Ishikawa (cell line): ENCODE measurements around the gene RESF1.

ENCODE experiments used
- EP300 ChIP-seq: IDR thresholded peaks from 2 replicates; pipeline ENCODE4 v1.6.1; 2012; ENCODE audit warnings: borderline replicate concordance
- TAF1 ChIP-seq: IDR thresholded peaks from 2 replicates; pipeline ENCODE4 v1.6.1; 2012; ENCODE audit warnings: low read depth, mild to moderate bottlenecking
- TF ChIP-seq, protein P1 (sequence below): IDR thresholded peaks from 2 replicates; pipeline ENCODE4 v1.6.1; 2012
- TF ChIP-seq, protein P2 (sequence below): IDR thresholded peaks from 2 replicates; pipeline ENCODE4 v1.6.1; 2012; ENCODE audit warnings: low read depth, mild to moderate bottlenecking

DNA sequence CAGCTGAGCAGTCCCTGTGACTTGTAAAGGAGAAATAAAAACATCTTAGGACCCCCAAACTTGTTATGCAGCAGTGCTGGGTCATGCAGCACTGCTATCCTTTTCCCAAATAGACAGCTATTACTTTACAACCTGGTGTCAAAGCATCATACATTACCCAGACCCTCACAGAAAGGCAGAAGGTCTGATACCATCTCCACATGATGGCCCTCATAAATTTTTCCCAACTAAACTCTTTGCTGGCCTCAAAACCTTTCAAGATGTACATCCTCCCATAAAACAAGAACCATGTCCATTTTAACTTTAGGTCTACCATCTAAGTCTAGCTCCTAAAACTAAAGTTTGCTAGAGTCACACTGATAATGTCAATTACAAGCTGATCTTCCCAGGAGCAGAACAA lies 8.7 kb upstream of the RESF1 start:
- TF ChIP-seq, protein P1, sequence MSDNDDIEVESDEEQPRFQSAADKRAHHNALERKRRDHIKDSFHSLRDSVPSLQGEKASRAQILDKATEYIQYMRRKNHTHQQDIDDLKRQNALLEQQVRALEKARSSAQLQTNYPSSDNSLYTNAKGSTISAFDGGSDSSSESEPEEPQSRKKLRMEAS, result no peak
- no peak for TF ChIP-seq EP300
- TF ChIP-seq, protein P2, sequence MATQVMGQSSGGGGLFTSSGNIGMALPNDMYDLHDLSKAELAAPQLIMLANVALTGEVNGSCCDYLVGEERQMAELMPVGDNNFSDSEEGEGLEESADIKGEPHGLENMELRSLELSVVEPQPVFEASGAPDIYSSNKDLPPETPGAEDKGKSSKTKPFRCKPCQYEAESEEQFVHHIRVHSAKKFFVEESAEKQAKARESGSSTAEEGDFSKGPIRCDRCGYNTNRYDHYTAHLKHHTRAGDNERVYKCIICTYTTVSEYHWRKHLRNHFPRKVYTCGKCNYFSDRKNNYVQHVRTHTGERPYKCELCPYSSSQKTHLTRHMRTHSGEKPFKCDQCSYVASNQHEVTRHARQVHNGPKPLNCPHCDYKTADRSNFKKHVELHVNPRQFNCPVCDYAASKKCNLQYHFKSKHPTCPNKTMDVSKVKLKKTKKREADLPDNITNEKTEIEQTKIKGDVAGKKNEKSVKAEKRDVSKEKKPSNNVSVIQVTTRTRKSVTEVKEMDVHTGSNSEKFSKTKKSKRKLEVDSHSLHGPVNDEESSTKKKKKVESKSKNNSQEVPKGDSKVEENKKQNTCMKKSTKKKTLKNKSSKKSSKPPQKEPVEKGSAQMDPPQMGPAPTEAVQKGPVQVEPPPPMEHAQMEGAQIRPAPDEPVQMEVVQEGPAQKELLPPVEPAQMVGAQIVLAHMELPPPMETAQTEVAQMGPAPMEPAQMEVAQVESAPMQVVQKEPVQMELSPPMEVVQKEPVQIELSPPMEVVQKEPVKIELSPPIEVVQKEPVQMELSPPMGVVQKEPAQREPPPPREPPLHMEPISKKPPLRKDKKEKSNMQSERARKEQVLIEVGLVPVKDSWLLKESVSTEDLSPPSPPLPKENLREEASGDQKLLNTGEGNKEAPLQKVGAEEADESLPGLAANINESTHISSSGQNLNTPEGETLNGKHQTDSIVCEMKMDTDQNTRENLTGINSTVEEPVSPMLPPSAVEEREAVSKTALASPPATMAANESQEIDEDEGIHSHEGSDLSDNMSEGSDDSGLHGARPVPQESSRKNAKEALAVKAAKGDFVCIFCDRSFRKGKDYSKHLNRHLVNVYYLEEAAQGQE, result no peak
- no peak for TF ChIP-seq TAF1
